Neural progenitor cell (in vitro differentiated cells): ENCODE measurements around the gene MELTF. TPM values are rescaled to one million over a fixed set of nuclear protein-coding genes. Genes with fewer than 3 reads are reported as not detected.

ENCODE experiments used
- DNase-seq: peaks from one replicate; pipeline ENCODE4 v3.0.0-alpha.2; 2016; ENCODE audit warnings: low spot score
- H2AFZ ChIP-seq: fragments of 200-600 bp; sonication (generic); replicated peaks from 2 replicates; pipeline ENCODE4 v1.6.1; 2016; ENCODE audit warnings: antibody characterized with exemption
- H3F3A ChIP-seq: fragments of 200-600 bp; sonication (generic); 2 replicates; pipeline ENCODE4 v1.6.1; 2016; ENCODE audit warnings: antibody characterized with exemption, low read depth
- H3K27ac ChIP-seq: fragments of 200-600 bp; sonication (generic); 2 replicates; pipeline ENCODE4 v1.5.1; 2016; ENCODE audit warnings: mild to moderate bottlenecking
- H3K27me3 ChIP-seq: fragments of 200-600 bp; sonication (generic); 2 replicates; pipeline ENCODE4 v1.6.1; 2016; ENCODE audit warnings: mild to moderate bottlenecking, moderate library complexity
- H3K36me3 ChIP-seq: fragments of 200-600 bp; sonication (generic); 2 replicates; pipeline ENCODE4 v1.5.1; 2016
- H3K4me1 ChIP-seq: fragments of 200-600 bp; sonication (generic); 2 replicates; pipeline ENCODE4 v1.6.1; 2016; ENCODE audit warnings: mixed run types
- H3K4me2 ChIP-seq: fragments of 200-600 bp; sonication (generic); 2 replicates; pipeline ENCODE4 v1.6.1; 2016
- H3K4me3 ChIP-seq: fragments of 200-600 bp; sonication (generic); 2 replicates; pipeline ENCODE4 v1.5.1; 2016
- H3K79me2 ChIP-seq: fragments of 200-600 bp; sonication (generic); 2 replicates; pipeline ENCODE4 v1.6.1; 2016; ENCODE audit warnings: low read depth
- H3K9ac ChIP-seq: fragments of 200-600 bp; sonication (generic); 2 replicates; pipeline ENCODE4 v1.6.1; 2016
- H3K9me3 ChIP-seq: fragments of 200-600 bp; sonication (generic); 2 replicates; pipeline ENCODE4 v1.5.1; 2016; ENCODE audit warnings: low read depth
- H4K20me1 ChIP-seq: fragments of 200-600 bp; sonication (generic); 2 replicates; pipeline ENCODE4 v1.6.1; 2016; ENCODE audit warnings: low read depth
- H3K27ac Mint-ChIP-seq: 3 replicates; pipeline ENCODE4 v1.8.0; 2021; ENCODE audit warnings: mixed read lengths
- H3K27me3 Mint-ChIP-seq: 2 replicates; pipeline ENCODE4 v1.8.0; 2022; ENCODE audit warnings: low read depth, mild to moderate bottlenecking, inconsistent platforms, moderate library complexity, mixed read lengths; ENCODE audit not compliant: insufficient read depth
- H3K36me3 Mint-ChIP-seq: 3 replicates; pipeline ENCODE4 v1.8.0; 2021; ENCODE audit warnings: mixed read lengths
- H3K4me1 Mint-ChIP-seq: 3 replicates; pipeline ENCODE4 v1.8.0; 2021; ENCODE audit warnings: mixed read lengths
- H3K4me3 Mint-ChIP-seq: 3 replicates; pipeline ENCODE4 v1.8.0; 2021; ENCODE audit warnings: mild to moderate bottlenecking, moderate library complexity, mixed read lengths
- H3K9me3 Mint-ChIP-seq: 3 replicates; pipeline ENCODE4 v1.8.0; 2020; ENCODE audit warnings: mixed read lengths
- CTCF ChIP-seq: fragments of 200-600 bp; sonication (generic); IDR thresholded peaks from 2 replicates; pipeline ENCODE4 v1.5.1; 2017; ENCODE audit warnings: antibody characterized with exemption, mild to moderate bottlenecking
- EZH2 ChIP-seq: fragments of 200-600 bp; sonication (generic); IDR thresholded peaks from 2 replicates; pipeline ENCODE4 v1.6.1; 2017; ENCODE audit warnings: antibody characterized with exemption, mild to moderate bottlenecking, moderate library complexity
- EZH2phosphoT487 ChIP-seq: fragments of 200-600 bp; sonication (generic); IDR thresholded peaks from 2 replicates; pipeline ENCODE4 v1.6.1; 2017; ENCODE audit warnings: antibody characterized with exemption
- total RNA-seq: library from RNA; depleted of rRNA; stranded (reverse); fragments of >200 nt; gene quantifications from 2 replicates; pipeline ENCODE4 v1.2.3, GENCODE V29; 2015; ENCODE audit warnings: low replicate concordance

Gene MELTF
- total RNA-seq, 1 donor from 2014 or later, result 0.28 TPM

GRCh38 chr3:197012540-197012883, 17.1 kb downstream of the MELTF start:
- Mint-ChIP-seq H3K4me3 (no peak overlapping the region), H3K27me3 (peaks cover 7% of the 10 kb centered on the region), H3K9me3 (no peaks in the 10 kb centered on the region), H3K4me1 (peaks cover 22% of the 10 kb centered on the region), H3K36me3 (no peaks in the 10 kb centered on the region), H3K27ac (peak overlapping the region; percentile 86)
- H4K20me1 ChIP-seq, result no peaks in the 10 kb centered on the region
- H3K79me2 ChIP-seq, result no peaks in the 10 kb centered on the region
- H3K4me2 ChIP-seq, result no peak overlapping the region
- no peaks in the 10 kb centered on the region for H3K27me3 ChIP-seq
- DNase-seq, result no peak
- no peak overlapping the region for H3K9ac ChIP-seq
- H2AFZ ChIP-seq, result peak overlapping the region; percentile 76
- TF ChIP-seq EZH2phosphoT487 (no peak), EZH2 (no peak), CTCF (no peak)
- no peaks in the 10 kb centered on the region for H3F3A ChIP-seq
- no peak overlapping the region for H3K27ac ChIP-seq
- H3K4me3 ChIP-seq, result no peak overlapping the region
- no peaks in the 10 kb centered on the region for H3K9me3 ChIP-seq
- peaks cover 16% of the 10 kb centered on the region for H3K4me1 ChIP-seq
- no peaks in the 10 kb centered on the region for H3K36me3 ChIP-seq

DNA sequence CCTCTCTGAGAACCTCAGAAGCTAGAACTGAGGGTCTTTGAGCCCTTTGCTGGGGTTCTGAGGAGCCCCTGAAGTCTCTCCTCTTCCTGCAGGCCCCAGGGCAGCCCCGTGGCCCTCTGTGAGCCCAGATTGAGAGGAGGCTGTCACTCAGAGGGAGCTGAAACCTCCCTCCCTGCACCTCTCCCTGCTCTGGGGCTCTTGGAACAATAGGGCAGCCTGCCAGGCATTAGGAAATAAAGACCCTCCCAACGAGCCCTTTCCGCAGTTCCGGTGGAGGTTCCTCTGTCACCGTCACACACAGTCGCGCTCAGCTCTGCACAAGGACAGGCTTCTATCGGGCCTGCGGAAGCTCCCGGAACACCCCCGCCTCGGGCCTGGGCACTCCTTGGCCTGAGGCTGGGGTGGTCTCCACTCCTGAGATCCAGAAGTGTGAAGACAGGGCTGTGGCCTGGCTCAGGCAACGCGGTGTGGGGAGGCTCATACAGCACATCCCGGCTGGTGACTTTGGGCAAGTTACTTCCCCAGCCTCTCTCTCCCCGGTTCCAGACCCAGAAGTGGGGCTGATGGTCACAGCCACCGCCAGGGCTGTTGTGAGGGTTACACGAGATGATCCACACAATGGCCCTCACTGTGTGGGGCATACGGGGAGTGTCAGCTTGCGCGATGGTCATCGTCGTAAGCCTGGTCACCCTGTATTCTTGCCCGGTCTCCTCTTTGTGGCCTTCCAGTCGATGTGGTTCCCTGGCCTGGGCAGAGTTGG, 17.7 kb downstream of the MELTF start:
- Histone ChIP-seq H3K4me1 (peaks cover 16% of the 10 kb centered on the region), H3K9me3 (no peaks in the 10 kb centered on the region), H3K27ac (no peak overlapping the region), H4K20me1 (no peaks in the 10 kb centered on the region), H3K9ac (no peak overlapping the region), H3K27me3 (no peaks in the 10 kb centered on the region), H3K79me2 (no peaks in the 10 kb centered on the region), H3F3A (no peaks in the 10 kb centered on the region), H3K36me3 (no peaks in the 10 kb centered on the region), H3K4me2 (peak overlapping the region; percentile 42), H3K4me3 (no peak overlapping the region), H2AFZ (peak overlapping the region; percentile 76)
- Mint-ChIP-seq H3K4me3 (no peak overlapping the region), H3K27me3 (peaks cover 7% of the 10 kb centered on the region), H3K36me3 (no peaks in the 10 kb centered on the region), H3K27ac (peak overlapping the region; percentile 86), H3K4me1 (peaks cover 22% of the 10 kb centered on the region), H3K9me3 (no peaks in the 10 kb centered on the region)
- DNase-seq, result peak; percentile 61
- no peak for TF ChIP-seq EZH2phosphoT487
- TF ChIP-seq EZH2, result no peak
- no peak for TF ChIP-seq CTCF

GRCh38 chr3:197010556-197011351, 18.9 kb downstream of the MELTF start:
- DNase-seq, result no peak
- no peaks in the 10 kb centered on the region for H3K27me3 ChIP-seq
- no peaks in the 10 kb centered on the region for H3K9me3 ChIP-seq
- H4K20me1 ChIP-seq, result no peaks in the 10 kb centered on the region
- Mint-ChIP-seq H3K4me1 (peaks cover 22% of the 10 kb centered on the region), H3K36me3 (no peaks in the 10 kb centered on the region), H3K4me3 (no peak overlapping the region), H3K9me3 (no peaks in the 10 kb centered on the region), H3K27ac (no peak overlapping the region), H3K27me3 (peaks cover 4% of the 10 kb centered on the region)
- no peak overlapping the region for H3K9ac ChIP-seq
- H3K27ac ChIP-seq, result no peak overlapping the region
- H2AFZ ChIP-seq, result no peak overlapping the region
- H3K4me3 ChIP-seq, result no peak overlapping the region
- no peaks in the 10 kb centered on the region for H3K79me2 ChIP-seq
- no peaks in the 10 kb centered on the region for H3K36me3 ChIP-seq
- H3K4me1 ChIP-seq, result peaks cover 16% of the 10 kb centered on the region
- no peaks in the 10 kb centered on the region for H3F3A ChIP-seq
- no peak overlapping the region for H3K4me2 ChIP-seq
- TF ChIP-seq EZH2phosphoT487, result no peak
- TF ChIP-seq CTCF, result no peak
- no peak for TF ChIP-seq EZH2
